Right cardiac atrium (tissue), 5 donors: ENCODE results near the gene VWA1. TPM values are rescaled to one million over a fixed set of nuclear protein-coding genes. Genes with fewer than 3 reads are reported as not detected.
"Not testable (repeated sequence)": the region's sequence is repeated elsewhere in the genome, so short reads cannot be mapped to it uniquely, and the experiment has no call there.

ENCODE experiments used
- ATAC-seq, 2 donors: fragments of 200-7000 bp; cut with Tn5 transposase; one replicate each; pipeline versions ENCODE4 v1.8.0 to v1.9.1; 2020; ENCODE audit warnings: moderate library complexity in 2 of 2, mild to moderate bottlenecking in 1 of 2
- DNase-seq, 3 donors: peaks; one replicate each; pipeline ENCODE4 v3.0.0-alpha.2; 2020
- H3K27ac ChIP-seq: one replicate; pipeline ENCODE4 v1.5.1; 2013; ENCODE audit warnings: mild to moderate bottlenecking, low read length, control low read depth, moderate library complexity
- H3K27me3 ChIP-seq: one replicate; pipeline ENCODE4 v1.6.1; 2013; ENCODE audit not compliant: control insufficient read depth, insufficient read depth
- H3K4me1 ChIP-seq: one replicate; pipeline ENCODE4 v1.6.1; 2013; ENCODE audit warnings: low read length; ENCODE audit not compliant: control insufficient read depth, insufficient read depth
- H3K4me3 ChIP-seq: one replicate; pipeline ENCODE4 v1.5.1; 2013; ENCODE audit warnings: low read length, control low read depth
- H3K9me3 ChIP-seq: one replicate; pipeline ENCODE4 v1.6.1; 2013; ENCODE audit warnings: low read length; ENCODE audit not compliant: control insufficient read depth
- WGBS: extraction: QIAGEN DNeasy Blood & Tissue Kit; methylation state at CpG from one replicate; pipeline ENCODE4 v1.1.7; 2013; 5-methylcytosine and 5-hydroxymethylcytosine counted together
- intact Hi-C, 4 donors: fragments of 100-400 bp; cut with DNase I; formaldehyde crosslinking; loops; one replicate each; pipeline versions ENCODE4 v1.11.0 to v1.14.0; 2022 to 2023
- polyA plus RNA-seq: library from polyadenylated mRNA; stranded (reverse); fragments of 200-250 nt; gene quantifications from one replicate; pipeline ENCODE4 v1.2.3, GENCODE V29; 2013
- total RNA-seq, 4 donors: library from RNA; stranded (reverse); fragmentation: NEBNext Ultra II Directional; extraction: Animal tissue kit (Norgen Biotek cat#: 25700); gene quantifications; one replicate each; pipeline ENCODE4 v1.2.1, GENCODE V29; 2021
- donor health status: healthy with polysubstance abuse.
- donor health status: DM: no; HTN: yes; CAD: no.
- donor health status: DM: no; HTN: no; CAD: no.
- donor health status: DM: no; HTN: yes; CAD: no; lungs with severe emphysema.
- donor health status: DM: yes; HTN: yes; CAD: no.

The VWA1 gene
- total and polyA plus RNA-seq, 5 donors = 17.3 to 38.6 (median 25.1) TPM

- peak; percentile 45 to 83 (median 82) for DNase-seq
- Histone ChIP-seq H3K4me1 (no peaks in the 10 kb centered on the region), H3K27me3 (no peaks in the 10 kb centered on the region), H3K27ac (no peak overlapping the region), H3K9me3 (no peaks in the 10 kb centered on the region), H3K4me3 (no peak overlapping the region)
- intact Hi-C loops = no loop called here
- ATAC-seq = peak; percentile 80 to 93
- 52% methylated on average over 26 of the region's 26 CpGs for WGBS
These were observed 27.0 kb downstream of the VWA1 start for GRCh38 chr1:1462318-1462966.

- H3K9me3 ChIP-seq = no peaks in the 10 kb centered on the region
- WGBS = 81% methylated on average over 7 of the region's 7 CpGs
- H3K4me3 ChIP-seq = no peak overlapping the region
- no peak overlapping the region for H3K27ac ChIP-seq
- DNase-seq (peak in 1 of 3 donors; percentile 5), ATAC-seq (no peak)
- H3K4me1 ChIP-seq = no peaks in the 10 kb centered on the region
- no peaks in the 10 kb centered on the region for H3K27me3 ChIP-seq
- intact Hi-C loops = no loop called here
These were observed 27.8 kb downstream of the VWA1 start for GRCh38 chr1:1463312-1463711.

- H3K27ac ChIP-seq, H3K4me3 ChIP-seq, H3K9me3 ChIP-seq, H3K4me1 ChIP-seq, H3K27me3 ChIP-seq, intact Hi-C loops, ATAC-seq: not testable (repeated sequence)
- 84% methylated on average over 39 of the region's 44 CpGs for WGBS
- DNase-seq = peak in 2 of 3 donors; percentile 37 to 51
These were observed 32.9 kb downstream of the VWA1 start for GRCh38 chr1:1468196-1468985.

- Histone ChIP-seq H3K9me3 (no peaks in the 10 kb centered on the region), H3K4me1 (peaks cover 3% of the 10 kb centered on the region), H3K27me3 (no peaks in the 10 kb centered on the region), H3K27ac (no peak overlapping the region), H3K4me3 (peak overlapping the region; percentile 93)
- DNase-seq (peak in 1 of 3 donors; percentile 38), ATAC-seq (no peak)
- intact Hi-C loops = no loop called here
- 17% methylated on average over 16 of the region's 16 CpGs for WGBS
These were observed 35.3 kb downstream of the VWA1 start for GRCh38 chr1:1470626-1471388.

- H3K27ac ChIP-seq = peak within 1 kb of the TSS; percentile 71
- H3K4me3 ChIP-seq = peak within 1 kb of the TSS; percentile 93
- DNase-seq (peak; percentile 88 to 98 (median 98)), ATAC-seq (peak; percentile 98)
- no peaks in the 10 kb centered on the region for H3K9me3 ChIP-seq
- no peaks in the 10 kb centered on the region for H3K27me3 ChIP-seq
- intact Hi-C loops = no loop called here
- peaks cover 3% of the 10 kb centered on the region for H3K4me1 ChIP-seq
- WGBS = under 1% methylated on average over 87 of the region's 87 CpGs
These were observed 36.0 kb downstream of the VWA1 start, which contains the start of gene ATAD3B for GRCh38 chr1:1471389-1472052. ATAD3B (plus strand) TSS chr1:1471765; CDS start chr1:1471885, 120 bp downstream.

- WGBS = 4% methylated on average over 48 of the region's 65 CpGs
- H3K27me3 ChIP-seq, intact Hi-C loops, H3K4me1 ChIP-seq, H3K9me3 ChIP-seq, H3K27ac ChIP-seq: not testable (repeated sequence)
- peak in 1 of 3 donors; percentile 40 for DNase-seq
- peak overlapping the region; percentile 93 for H3K4me3 ChIP-seq
- peak in 1 of 2 donors; percentile 10 for ATAC-seq
These were observed 36.8 kb downstream of the VWA1 start for GRCh38 chr1:1472053-1472876.

- DNase-seq, H3K9me3 ChIP-seq, H3K27me3 ChIP-seq, intact Hi-C loops, ATAC-seq, H3K4me1 ChIP-seq, H3K27ac ChIP-seq, H3K4me3 ChIP-seq: not testable (repeated sequence)
- WGBS = 74% methylated on average over 15 of the region's 17 CpGs
These were observed 40.5 kb downstream of the VWA1 start for GRCh38 chr1:1476011-1476410.

- 94% methylated on average over 22 of the region's 22 CpGs for WGBS
- Histone ChIP-seq H3K9me3 (no peaks in the 10 kb centered on the region), H3K27ac (no peak overlapping the region), H3K4me1 (no peaks in the 10 kb centered on the region), H3K4me3 (no peak overlapping the region), H3K27me3 (no peaks in the 10 kb centered on the region)
- DNase-seq (no peak), ATAC-seq (no peak)
- intact Hi-C loops = no loop called here
These were observed 41.7 kb downstream of the VWA1 start for GRCh38 chr1:1477206-1477605.

- WGBS = 93% methylated on average over 42 of the region's 42 CpGs
- intact Hi-C loops = no loop called here
- Histone ChIP-seq H3K27me3 (no peaks in the 10 kb centered on the region), H3K4me3 (no peak overlapping the region), H3K9me3 (no peaks in the 10 kb centered on the region), H3K27ac (no peak overlapping the region), H3K4me1 (no peaks in the 10 kb centered on the region)
- no peak for DNase-seq
- ATAC-seq = no peak
These were observed 44.3 kb downstream of the VWA1 start for GRCh38 chr1:1479547-1480487.
